HepG2 (cell line): Measurements from ENCODE around the gene OST4. TPM values are rescaled to one million over a fixed set of nuclear protein-coding genes. Genes with fewer than 3 reads are reported as not detected.

Experiments used
- CEBPZ ChIP-seq: IDR thresholded peaks from 2 replicates; pipeline ENCODE4 v1.6.1; 2012; ENCODE audit warnings: low read length, improper control_type of control experiment
- GPBP1L1 ChIP-seq: sonication (generic); formaldehyde crosslinking; IDR thresholded peaks from 2 replicates; pipeline ENCODE4 v1.5.0; 2020; ENCODE audit warnings: mild to moderate bottlenecking, missing genetic modification reagents
- NFRKB ChIP-seq: fragments of 450-650 bp; IDR thresholded peaks from 2 replicates; pipeline ENCODE4 v1.6.1; 2017
- SMAD9 ChIP-seq: sonication (generic); formaldehyde crosslinking; IDR thresholded peaks from 2 replicates; pipeline ENCODE4 v1.5.1; 2020; ENCODE audit warnings: mild to moderate bottlenecking, missing genetic modification reagents
- SMYD3 ChIP-seq: sonication (generic); formaldehyde crosslinking; IDR thresholded peaks from 2 replicates; pipeline ENCODE4 v1.8.1; 2023; ENCODE audit warnings: mild to moderate bottlenecking, missing genetic modification reagents
- TBP ChIP-seq: sonication (generic); formaldehyde crosslinking; IDR thresholded peaks from 2 replicates; pipeline ENCODE4 v1.5.0; 2020; ENCODE audit warnings: missing genetic modification reagents
- ZNF350 ChIP-seq: sonication (generic); formaldehyde crosslinking; IDR thresholded peaks from 2 replicates; pipeline ENCODE4 v1.4.0; 2020; ENCODE audit warnings: mild to moderate bottlenecking, low read depth, missing genetic modification reagents, borderline replicate concordance
- ZNF414 ChIP-seq: sonication (generic); formaldehyde crosslinking; IDR thresholded peaks from 2 replicates; pipeline ENCODE4 v1.5.0; 2020; ENCODE audit warnings: missing genetic modification reagents
- ZNF598 ChIP-seq: sonication (generic); formaldehyde crosslinking; IDR thresholded peaks from 2 replicates; pipeline ENCODE4 v1.5.1; 2020; ENCODE audit warnings: mild to moderate bottlenecking, missing genetic modification reagents, borderline replicate concordance
- polyA plus RNA-seq, 8 experiments: library from polyadenylated mRNA; depleted of rRNA in 3 of 8; stranded (reverse) in 7 of 8; unstranded in 1 of 8; fragments of >200 nt; fragmentation: Illumina TruSeq in 4 of 8; extraction: Trizol in 4 of 8; gene quantifications; 2 replicates each; pipeline versions ENCODE4 v1.2.1 to v1.2.3, GENCODE V29; 2011 to 2016; ENCODE audit warnings: low read depth in 4 of 8, missing spikeins in 1 of 8, mixed read lengths in 1 of 8; ENCODE audit not compliant: insufficient read depth in 1 of 8
- total RNA-seq, 5 experiments: library from RNA; depleted of rRNA; stranded (reverse); fragments of >200 nt; fragmentation: Illumina TruSeq; extraction: Trizol; gene quantifications; 2 replicates each; pipeline ENCODE4 v1.2.3, GENCODE V29; 2016; ENCODE audit warnings: low read depth in 1 of 5
- TF ChIP-seq, protein P1 (sequence below): sonication (generic); formaldehyde crosslinking; IDR thresholded peaks from 2 replicates; pipeline ENCODE4 v1.5.0; 2020; ENCODE audit warnings: mild to moderate bottlenecking, missing genetic modification reagents, borderline replicate concordance
- TF ChIP-seq, protein P2 (sequence below): IDR thresholded peaks from 2 replicates; pipeline ENCODE4 v1.6.1; 2016; ENCODE audit warnings: low read depth
- TF ChIP-seq, protein P3 (sequence below): sonication (generic); formaldehyde crosslinking; IDR thresholded peaks from 2 replicates; pipeline ENCODE4 v1.8.0; 2022; ENCODE audit warnings: missing genetic modification reagents, mild to moderate bottlenecking, moderate library complexity, borderline replicate concordance

OST4 gene
- total and polyA plus RNA-seq, 2 of the 13 experiments (the other 11 are each of a cell fraction or from before 2014, with no cell fraction given): 498 to 584 TPM

GRCh38 chr2:27095745-27096651, 24.5 kb upstream of the OST4 start (continued):
- TF ChIP-seq SMYD3 (CRISPR knock-in tag) (peak; percentile 64), CEBPZ (no peak), GPBP1L1 (CRISPR knock-in tag) (no peak), ZNF414 (peak; percentile 97), TBP (peak; percentile 73; the same call in 1 of the 2 replicates), ZNF598 (CRISPR knock-in tag) (0 out of 2 replicates have a peak, but pooled peaks have one; percentile 57), ZNF350 (CRISPR knock-in tag) (peak; percentile 97), SMAD9 (CRISPR knock-in tag) (0 out of 2 replicates have a peak, but pooled peaks have one; percentile 56), NFRKB (no peak)
- TF ChIP-seq, protein P1, sequence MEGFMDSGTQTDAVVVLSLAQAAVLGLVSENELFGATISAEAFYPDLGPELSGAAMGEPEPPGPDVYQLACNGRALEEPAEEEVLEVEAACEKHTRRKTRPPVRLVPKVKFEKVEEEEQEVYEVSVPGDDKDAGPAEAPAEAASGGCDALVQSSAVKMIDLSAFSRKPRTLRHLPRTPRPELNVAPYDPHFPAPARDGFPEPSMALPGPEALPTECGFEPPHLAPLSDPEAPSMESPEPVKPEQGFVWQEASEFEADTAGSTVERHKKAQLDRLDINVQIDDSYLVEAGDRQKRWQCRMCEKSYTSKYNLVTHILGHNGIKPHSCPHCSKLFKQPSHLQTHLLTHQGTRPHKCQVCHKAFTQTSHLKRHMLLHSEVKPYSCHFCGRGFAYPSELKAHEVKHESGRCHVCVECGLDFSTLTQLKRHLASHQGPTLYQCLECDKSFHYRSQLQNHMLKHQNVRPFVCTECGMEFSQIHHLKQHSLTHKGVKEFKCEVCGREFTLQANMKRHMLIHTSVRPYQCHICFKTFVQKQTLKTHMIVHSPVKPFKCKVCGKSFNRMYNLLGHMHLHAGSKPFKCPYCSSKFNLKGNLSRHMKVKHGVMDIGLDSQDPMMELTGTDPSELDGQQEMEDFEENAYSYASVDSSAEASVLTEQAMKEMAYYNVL (CRISPR knock-in tag): peak; percentile 93
- TF ChIP-seq, protein P2, sequence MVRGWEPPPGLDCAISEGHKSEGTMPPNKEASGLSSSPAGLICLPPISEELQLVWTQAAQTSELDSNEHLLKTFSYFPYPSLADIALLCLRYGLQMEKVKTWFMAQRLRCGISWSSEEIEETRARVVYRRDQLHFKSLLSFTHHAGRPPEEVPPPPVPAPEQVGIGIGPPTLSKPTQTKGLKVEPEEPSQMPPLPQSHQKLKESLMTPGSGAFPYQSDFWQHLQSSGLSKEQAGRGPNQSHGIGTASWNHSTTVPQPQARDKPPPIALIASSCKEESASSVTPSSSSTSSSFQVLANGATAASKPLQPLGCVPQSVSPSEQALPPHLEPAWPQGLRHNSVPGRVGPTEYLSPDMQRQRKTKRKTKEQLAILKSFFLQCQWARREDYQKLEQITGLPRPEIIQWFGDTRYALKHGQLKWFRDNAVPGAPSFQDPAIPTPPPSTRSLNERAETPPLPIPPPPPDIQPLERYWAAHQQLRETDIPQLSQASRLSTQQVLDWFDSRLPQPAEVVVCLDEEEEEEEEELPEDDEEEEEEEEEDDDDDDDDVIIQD (CRISPR knock-in tag): peak; percentile 71
- TF ChIP-seq, protein P3, sequence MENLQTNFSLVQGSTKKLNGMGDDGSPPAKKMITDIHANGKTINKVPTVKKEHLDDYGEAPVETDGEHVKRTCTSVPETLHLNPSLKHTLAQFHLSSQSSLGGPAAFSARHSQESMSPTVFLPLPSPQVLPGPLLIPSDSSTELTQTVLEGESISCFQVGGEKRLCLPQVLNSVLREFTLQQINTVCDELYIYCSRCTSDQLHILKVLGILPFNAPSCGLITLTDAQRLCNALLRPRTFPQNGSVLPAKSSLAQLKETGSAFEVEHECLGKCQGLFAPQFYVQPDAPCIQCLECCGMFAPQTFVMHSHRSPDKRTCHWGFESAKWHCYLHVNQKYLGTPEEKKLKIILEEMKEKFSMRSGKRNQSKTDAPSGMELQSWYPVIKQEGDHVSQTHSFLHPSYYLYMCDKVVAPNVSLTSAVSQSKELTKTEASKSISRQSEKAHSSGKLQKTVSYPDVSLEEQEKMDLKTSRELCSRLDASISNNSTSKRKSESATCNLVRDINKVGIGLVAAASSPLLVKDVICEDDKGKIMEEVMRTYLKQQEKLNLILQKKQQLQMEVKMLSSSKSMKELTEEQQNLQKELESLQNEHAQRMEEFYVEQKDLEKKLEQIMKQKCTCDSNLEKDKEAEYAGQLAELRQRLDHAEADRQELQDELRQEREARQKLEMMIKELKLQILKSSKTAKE (CRISPR knock-in tag): 0 out of 2 replicates have a peak, but pooled peaks have one; percentile 47
